GM12874 (cell line): ENCODE results near the gene BTBD1.

Source experiments
- TF ChIP-seq, protein P1 (sequence below): IDR thresholded peaks from 2 replicates; pipeline ENCODE4 v1.5.1; 2011; ENCODE audit warnings: low read depth, mild to moderate bottlenecking, control low read depth, low read length, moderate library complexity; ENCODE audit not compliant: insufficient read depth

Gene BTBD1

DNA sequence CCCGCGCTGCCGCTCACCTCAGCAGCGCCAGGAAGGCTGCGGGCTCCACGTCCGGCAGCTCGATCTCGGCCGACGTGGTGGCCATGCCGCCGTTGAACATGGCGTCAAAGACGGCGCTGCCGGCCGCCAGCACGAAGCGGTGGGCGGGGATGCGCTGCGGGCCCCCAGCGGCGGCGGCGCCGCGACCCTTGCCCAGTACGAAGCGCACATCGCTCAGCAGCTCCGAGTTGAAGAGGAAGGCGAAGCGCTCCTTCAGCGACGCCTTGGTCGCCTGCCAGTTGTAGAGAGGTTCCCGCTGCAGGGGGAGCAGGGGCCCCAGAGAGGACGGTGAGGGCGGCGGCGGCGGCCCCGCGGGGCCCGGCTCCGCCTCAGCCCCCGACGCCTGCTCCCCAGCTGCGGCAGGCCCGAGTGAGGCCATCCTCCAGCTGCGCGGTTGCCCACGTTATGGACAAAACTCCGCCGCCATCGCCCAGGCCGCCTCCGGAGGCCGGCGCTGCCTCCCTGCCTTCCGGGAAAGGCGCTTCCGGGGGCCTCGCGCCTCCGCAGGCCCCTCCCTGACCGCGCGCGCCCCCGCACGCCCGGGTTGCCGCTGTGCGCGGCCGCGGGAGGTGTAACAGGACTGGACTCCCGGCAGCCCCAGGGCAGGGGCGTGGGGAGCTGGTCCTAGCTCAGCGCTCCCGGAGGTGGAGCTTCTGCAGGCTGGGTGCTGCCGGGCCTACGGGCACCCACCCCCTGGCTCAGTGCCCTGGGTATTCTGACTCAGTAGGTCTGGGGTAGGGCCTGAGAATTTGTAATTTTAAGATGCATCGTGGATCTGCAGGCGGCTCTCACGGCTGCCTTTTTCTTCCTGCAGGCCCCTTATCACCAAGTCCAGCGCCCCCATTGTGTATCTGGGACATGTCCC is at the start of gene BTBD1:
Gene BTBD1, minus strand, starts transcription at position 519 of the 904 bp plus-strand sequence. Its CDS starts 101 bp downstream, at position 418.
- TF ChIP-seq, protein P1, sequence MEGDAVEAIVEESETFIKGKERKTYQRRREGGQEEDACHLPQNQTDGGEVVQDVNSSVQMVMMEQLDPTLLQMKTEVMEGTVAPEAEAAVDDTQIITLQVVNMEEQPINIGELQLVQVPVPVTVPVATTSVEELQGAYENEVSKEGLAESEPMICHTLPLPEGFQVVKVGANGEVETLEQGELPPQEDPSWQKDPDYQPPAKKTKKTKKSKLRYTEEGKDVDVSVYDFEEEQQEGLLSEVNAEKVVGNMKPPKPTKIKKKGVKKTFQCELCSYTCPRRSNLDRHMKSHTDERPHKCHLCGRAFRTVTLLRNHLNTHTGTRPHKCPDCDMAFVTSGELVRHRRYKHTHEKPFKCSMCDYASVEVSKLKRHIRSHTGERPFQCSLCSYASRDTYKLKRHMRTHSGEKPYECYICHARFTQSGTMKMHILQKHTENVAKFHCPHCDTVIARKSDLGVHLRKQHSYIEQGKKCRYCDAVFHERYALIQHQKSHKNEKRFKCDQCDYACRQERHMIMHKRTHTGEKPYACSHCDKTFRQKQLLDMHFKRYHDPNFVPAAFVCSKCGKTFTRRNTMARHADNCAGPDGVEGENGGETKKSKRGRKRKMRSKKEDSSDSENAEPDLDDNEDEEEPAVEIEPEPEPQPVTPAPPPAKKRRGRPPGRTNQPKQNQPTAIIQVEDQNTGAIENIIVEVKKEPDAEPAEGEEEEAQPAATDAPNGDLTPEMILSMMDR: 0 out of 2 replicates have a peak, but pooled peaks have one; percentile 11

DNA sequence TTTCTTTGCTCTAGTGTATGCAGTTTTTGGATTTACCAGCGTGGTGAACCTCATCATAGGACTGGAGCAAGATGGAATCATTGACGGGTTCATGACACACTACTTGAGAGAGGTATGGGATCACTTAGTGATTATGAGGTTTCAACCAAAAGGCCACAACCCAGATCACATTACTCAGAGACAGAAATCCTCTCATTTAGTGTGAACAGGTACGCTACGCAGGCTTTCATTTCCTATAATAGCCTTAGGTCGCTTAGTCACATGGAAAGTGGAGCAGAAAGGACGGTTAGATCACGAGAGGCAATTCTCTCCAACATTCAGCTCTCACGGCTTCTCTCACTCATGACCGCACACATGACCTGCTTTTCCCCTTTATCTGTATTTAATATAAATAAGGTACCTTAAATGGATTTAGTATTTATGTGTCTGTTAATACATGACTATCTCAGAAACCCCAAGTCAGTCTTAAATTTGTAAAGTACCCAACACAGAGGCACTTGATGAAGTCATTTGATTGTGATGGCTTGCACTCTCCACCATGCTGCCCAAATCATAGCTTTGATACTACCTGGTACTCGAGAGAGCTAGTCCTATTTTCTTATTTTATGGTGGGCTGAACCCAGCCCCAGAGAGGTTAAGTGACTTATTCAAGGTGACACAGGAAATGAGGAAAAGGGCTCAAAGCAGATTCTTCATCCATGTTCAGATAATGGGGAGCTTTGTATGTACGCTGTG is 48.9 kb upstream of the BTBD1 start:
- TF ChIP-seq, protein P1: no peak

DNA sequence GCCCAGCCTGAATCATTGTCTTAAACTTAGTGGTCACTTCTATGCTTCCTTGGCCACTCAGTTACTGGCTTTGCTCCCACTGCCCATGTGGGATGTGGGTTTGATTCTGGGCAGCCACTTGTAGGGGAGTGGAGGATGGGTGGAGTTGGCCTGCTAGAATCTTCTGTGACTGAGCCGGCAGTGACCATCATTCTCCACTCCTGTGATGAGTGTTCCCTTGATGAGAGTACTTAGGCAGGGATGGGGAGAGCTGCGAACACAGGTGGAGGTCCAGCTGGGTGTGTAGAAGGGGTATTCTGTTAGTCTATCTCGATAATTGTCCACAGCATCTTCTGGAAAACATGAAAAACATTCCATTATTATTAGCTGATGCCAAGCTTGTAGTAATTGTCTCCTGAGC is 48.4 kb upstream of the BTBD1 start:
- TF ChIP-seq, protein P1: no peak

DNA sequence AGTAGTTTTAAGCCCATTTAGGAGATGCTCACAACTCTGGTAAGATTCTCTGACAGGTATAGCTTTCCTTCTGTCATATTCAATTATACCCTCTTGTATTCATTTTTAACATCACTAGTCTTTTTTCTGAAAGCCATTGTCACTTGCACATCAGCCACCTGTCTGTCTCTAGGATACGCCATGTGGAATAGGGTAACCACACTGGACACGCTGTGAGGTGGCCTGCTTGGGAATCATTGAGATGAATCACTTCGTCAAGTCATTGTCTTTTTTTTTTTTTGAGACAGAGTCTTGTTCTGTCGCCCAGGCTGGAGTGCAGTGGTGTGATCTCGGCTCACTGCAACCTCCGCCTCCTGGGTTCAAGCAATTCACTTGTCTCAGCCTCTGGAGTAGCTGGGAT is 47.8 kb upstream of the BTBD1 start:
- TF ChIP-seq, protein P1: no peak

DNA sequence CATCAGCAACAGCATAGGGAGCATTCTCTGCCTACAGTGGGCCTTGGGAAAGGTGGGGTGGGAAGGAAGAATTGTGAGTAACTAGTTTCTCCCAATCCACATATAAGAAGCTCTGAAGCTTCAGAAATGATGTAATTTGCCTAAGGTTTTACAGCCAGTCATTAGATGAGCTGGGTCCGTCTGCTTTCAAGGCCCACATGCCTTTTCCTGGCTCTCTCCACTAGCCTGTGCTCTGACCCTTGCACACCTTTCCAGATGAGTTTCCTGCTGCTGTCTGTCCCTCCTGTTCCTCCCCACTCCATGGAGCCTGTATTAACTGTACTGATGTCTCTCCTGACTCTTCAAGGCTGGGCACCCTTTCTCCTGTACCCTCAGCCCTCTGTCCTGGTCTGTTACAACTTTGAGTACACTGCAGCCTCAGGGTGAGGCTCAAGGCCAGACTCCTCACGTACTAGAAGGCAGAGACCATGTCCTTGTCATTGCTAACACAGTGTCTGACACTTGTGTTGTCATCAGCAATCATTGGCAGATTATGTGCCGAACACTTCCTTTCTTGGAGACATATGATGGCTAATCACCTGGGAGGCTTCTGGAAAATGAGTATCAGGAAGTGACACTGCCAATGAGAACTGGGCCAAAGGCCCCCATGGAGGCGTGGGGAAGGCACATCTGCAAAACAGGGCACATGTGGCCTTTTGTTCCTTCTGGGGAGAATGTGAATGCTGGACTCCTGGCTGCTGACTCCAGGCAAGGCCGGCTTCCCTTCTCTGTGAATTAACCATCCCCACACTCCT is 47.0 kb upstream of the BTBD1 start:
- TF ChIP-seq, protein P1: no peak

DNA sequence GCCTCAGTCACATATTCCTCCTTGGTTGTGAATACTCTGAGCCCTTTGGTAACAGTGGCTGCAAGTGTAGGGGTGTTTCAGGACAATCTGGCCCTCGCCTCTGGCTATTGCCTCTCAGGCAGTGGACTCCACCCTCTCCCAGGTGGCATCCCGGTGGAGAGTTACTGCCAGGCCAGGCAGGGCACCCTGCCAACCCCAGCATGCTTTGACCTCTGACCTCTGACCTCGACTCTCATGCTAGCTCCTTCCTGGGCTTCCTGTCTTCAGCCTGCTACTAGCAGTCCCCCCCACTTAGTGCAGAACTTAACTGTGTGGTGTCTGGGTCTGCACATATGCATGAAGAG is 45.9 kb upstream of the BTBD1 start:
- TF ChIP-seq, protein P1: no peak

DNA sequence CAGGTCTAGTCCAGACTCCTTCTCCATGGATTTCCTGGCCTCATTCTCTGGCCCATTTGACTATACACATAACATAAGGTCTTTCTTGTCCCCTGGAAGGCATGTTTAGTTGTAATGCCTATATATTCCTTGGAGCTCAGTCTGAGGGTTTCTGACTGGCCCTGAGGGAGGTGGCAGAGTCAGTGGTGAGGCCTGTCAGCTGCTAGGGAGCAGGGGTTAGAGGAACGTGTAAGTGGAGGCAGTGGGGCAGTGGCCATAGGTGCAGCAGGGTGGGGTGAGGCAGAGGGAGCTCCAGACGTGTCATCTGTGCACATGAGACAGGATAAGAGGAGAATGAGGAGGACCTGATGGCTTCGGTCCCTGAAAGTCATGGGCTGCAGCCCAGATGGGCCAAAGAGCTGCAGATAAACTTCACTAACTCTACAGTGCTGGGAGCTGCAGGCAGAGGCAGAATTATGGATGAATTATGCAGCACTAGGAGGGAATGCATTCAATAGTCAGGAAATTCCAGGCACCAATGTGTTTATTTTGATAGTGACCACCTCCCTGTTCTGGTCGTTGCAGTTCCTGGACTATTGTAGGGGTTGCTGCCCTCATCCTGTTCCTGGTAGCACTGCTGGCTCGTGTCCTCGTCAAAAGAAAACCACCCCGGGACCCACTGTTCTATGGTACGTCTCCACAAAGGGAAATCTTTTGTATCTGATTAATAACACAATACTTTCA is 45.3 kb upstream of the BTBD1 start:
- TF ChIP-seq, protein P1: no peak
